Activated CD8-positive, alpha-beta memory T cell treated with anti-CD3 and anti-CD28 coated beads, Interleukin-2, amount 10 ng/mL, durations not matched to agents 7 days and 5 days (primary cell): ENCODE results near the gene UMAD1. TPM values are rescaled to one million over a fixed set of nuclear protein-coding genes. Genes with fewer than 3 reads are reported as not detected.

Experiments
- ATAC-seq: fragments of 150-1000 bp; cut with Tn5 transposase; one replicate; pipeline ENCODE4 v1.10.0; 2021; ENCODE audit warnings: moderate library complexity
- CTCF ChIA-PET: fragments of 350-600 bp; sonication (Branson Sonifier 250); formaldehyde crosslinking; loops from one replicate; lab custom pipeline; 2021; ENCODE audit warnings: antibody characterized with exemption; lab: Charles Lee
- DNase-seq: peaks from one replicate; pipeline ENCODE4 v3.0.0-alpha.2; 2020
- H3K27ac Mint-ChIP-seq: one replicate; pipeline ENCODE4 v1.8.0; 2021; ENCODE audit warnings: mild to moderate bottlenecking, mixed read lengths
- H3K27me3 Mint-ChIP-seq: one replicate; pipeline ENCODE4 v1.8.0; 2021; ENCODE audit warnings: mixed read lengths
- H3K36me3 Mint-ChIP-seq: one replicate; pipeline ENCODE4 v1.8.0; 2021; ENCODE audit warnings: mild to moderate bottlenecking, mixed read lengths
- H3K4me1 Mint-ChIP-seq: one replicate; pipeline ENCODE4 v1.8.0; 2021; ENCODE audit warnings: mixed read lengths
- H3K4me3 Mint-ChIP-seq: one replicate; pipeline ENCODE4 v1.8.0; 2021; ENCODE audit warnings: mild to moderate bottlenecking, moderate library complexity, mixed read lengths
- H3K9me3 Mint-ChIP-seq: one replicate; pipeline ENCODE4 v1.8.0; 2022; ENCODE audit warnings: low read depth, mixed read lengths
- total RNA-seq, 2 experiments: library from RNA; stranded (reverse); gene quantifications; one replicate each; pipeline ENCODE4 v1.2.3, GENCODE V29; 2021

Gene UMAD1
- total RNA-seq, 2 experiments from 2014 or later, result 12.3 to 14.2 TPM

GRCh38 chr7:7682861-7683260, 42.3 kb downstream of the UMAD1 start:
- Mint-ChIP-seq H3K4me1 (peaks cover 29% of the 10 kb centered on the region), H3K9me3 (peaks cover 2% of the 10 kb centered on the region), H3K27me3 (no peaks in the 10 kb centered on the region), H3K27ac (no peak overlapping the region), H3K36me3 (peaks cover 5% of the 10 kb centered on the region), H3K4me3 (no peak overlapping the region)
- CTCF ChIA-PET, result interaction anchor here (2.2 to 2.7 kb wide), 4 partner anchors 8 to 507 kb away, joined by 12 to 32 read pairs (median 19); no protein-coding TSS in a partner anchor
- no peak for DNase-seq
- ATAC-seq, result no peak

- H3K4me1 Mint-ChIP-seq, result peaks cover 13% of the 10 kb centered on the region
- H3K4me3 Mint-ChIP-seq, result no peak overlapping the region
- CTCF ChIA-PET, result no interaction called here
- H3K9me3 Mint-ChIP-seq, result no peaks in the 10 kb centered on the region
- ATAC-seq (no peak), DNase-seq (no peak)
- H3K27ac Mint-ChIP-seq, result no peak overlapping the region
- H3K27me3 Mint-ChIP-seq, result no peaks in the 10 kb centered on the region
- H3K36me3 Mint-ChIP-seq, result peaks cover 2% of the 10 kb centered on the region
Observed at GRCh38 chr7:7686811-7687508, 46.4 kb downstream of the UMAD1 start.

GRCh38 chr7:7687800-7688199, 47.2 kb downstream of the UMAD1 start:
- Mint-ChIP-seq H3K36me3 (peaks cover 2% of the 10 kb centered on the region), H3K9me3 (no peaks in the 10 kb centered on the region), H3K27me3 (no peaks in the 10 kb centered on the region), H3K4me3 (no peak overlapping the region), H3K27ac (no peak overlapping the region), H3K4me1 (peaks cover 7% of the 10 kb centered on the region)
- CTCF ChIA-PET, result no interaction called here
- no peak for ATAC-seq
- DNase-seq, result no peak

GRCh38 chr7:7688310-7688709, 47.8 kb downstream of the UMAD1 start:
- H3K4me1 Mint-ChIP-seq, result peaks cover 3% of the 10 kb centered on the region

GRCh38 chr7:7688956-7689355, 48.4 kb downstream of the UMAD1 start:
- Mint-ChIP-seq H3K27ac (no peak overlapping the region), H3K4me1 (peaks cover 3% of the 10 kb centered on the region), H3K36me3 (peaks cover under 1% of the 10 kb centered on the region), H3K9me3 (no peaks in the 10 kb centered on the region), H3K4me3 (no peak overlapping the region), H3K27me3 (no peaks in the 10 kb centered on the region)
- DNase-seq (no peak), ATAC-seq (no peak)
- CTCF ChIA-PET, result interaction anchor here (3.6 kb wide), 1 partner anchor 7 kb away, joined by 12 read pairs; no protein-coding TSS in a partner anchor

More at GRCh38 chr7:7688310-7688709, 47.8 kb downstream of the UMAD1 start:
- Mint-ChIP-seq H3K27ac (no peak overlapping the region), H3K4me3 (no peak overlapping the region), H3K9me3 (no peaks in the 10 kb centered on the region), H3K27me3 (no peaks in the 10 kb centered on the region), H3K36me3 (peaks cover 2% of the 10 kb centered on the region)
- CTCF ChIA-PET, result no interaction called here
- no peak for DNase-seq
- ATAC-seq, result no peak

DNA sequence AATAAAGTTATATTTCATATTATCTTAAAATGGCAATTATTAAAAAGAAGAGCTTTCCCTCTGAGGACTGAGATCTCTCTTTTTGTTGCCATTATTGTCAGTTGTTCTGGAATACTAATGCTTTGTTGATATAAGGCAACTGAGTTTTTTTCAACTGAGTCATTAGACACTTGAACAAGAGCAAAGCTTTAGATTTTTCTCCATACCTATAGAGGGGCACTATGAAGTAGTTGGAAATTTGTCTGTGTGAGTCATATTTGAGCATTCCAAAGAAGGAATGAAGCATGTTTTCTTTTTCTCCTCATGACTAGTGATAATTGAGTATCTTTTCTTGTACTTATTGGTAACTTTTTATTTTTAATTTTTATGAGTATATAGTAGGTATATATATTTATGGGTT, 53.3 kb downstream of the UMAD1 start:
- no peak overlapping the region for H3K27ac Mint-ChIP-seq
- ATAC-seq (no peak), DNase-seq (no peak)
- H3K9me3 Mint-ChIP-seq, result peaks cover 5% of the 10 kb centered on the region
- no peak overlapping the region for H3K4me3 Mint-ChIP-seq
- CTCF ChIA-PET, result no interaction called here
- H3K36me3 Mint-ChIP-seq, result peaks cover 13% of the 10 kb centered on the region
- H3K27me3 Mint-ChIP-seq, result no peaks in the 10 kb centered on the region
- H3K4me1 Mint-ChIP-seq, result peaks cover 17% of the 10 kb centered on the region

DNA sequence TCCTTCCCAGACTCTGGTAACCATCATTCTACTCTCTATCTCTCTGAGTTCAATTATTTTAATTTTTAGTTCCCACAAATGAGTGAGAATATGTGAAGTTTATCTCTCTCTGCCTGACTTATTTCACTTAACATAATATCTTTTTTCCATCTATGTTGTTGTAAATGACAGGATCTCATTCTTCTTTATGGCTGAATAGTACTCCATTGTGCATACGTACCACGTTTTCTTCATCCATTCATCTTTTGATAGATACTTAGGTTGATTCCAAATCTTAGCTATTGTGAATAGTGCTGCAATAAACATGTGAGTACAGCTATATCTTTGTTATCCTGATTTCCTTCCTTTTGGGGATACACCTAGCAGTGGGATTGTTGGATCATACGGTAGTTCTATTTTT, 54.0 kb downstream of the UMAD1 start:
- ATAC-seq, result no peak
- H3K4me3 Mint-ChIP-seq, result no peak overlapping the region
- no peak for DNase-seq
- peaks cover 18% of the 10 kb centered on the region for H3K4me1 Mint-ChIP-seq
- CTCF ChIA-PET, result no interaction called here
- peaks cover 13% of the 10 kb centered on the region for H3K36me3 Mint-ChIP-seq
- H3K27me3 Mint-ChIP-seq, result no peaks in the 10 kb centered on the region
- H3K9me3 Mint-ChIP-seq, result peaks cover 5% of the 10 kb centered on the region
- no peak overlapping the region for H3K27ac Mint-ChIP-seq

- H3K4me1 Mint-ChIP-seq, result peaks cover 21% of the 10 kb centered on the region
Observed at GRCh38 chr7:7695111-7695817, 54.7 kb downstream of the UMAD1 start.

GRCh38 chr7:7696458-7697119, 56.0 kb downstream of the UMAD1 start:
- no peak for ATAC-seq
- no peak for DNase-seq
- Mint-ChIP-seq H3K9me3 (peaks cover 5% of the 10 kb centered on the region), H3K27me3 (no peaks in the 10 kb centered on the region), H3K36me3 (peaks cover 13% of the 10 kb centered on the region), H3K4me3 (no peak overlapping the region), H3K27ac (no peak overlapping the region), H3K4me1 (peaks cover 21% of the 10 kb centered on the region)
- CTCF ChIA-PET, result interaction anchor here (1.3 kb wide), 1 partner anchor 15 kb away, joined by 5 read pairs; no protein-coding TSS in a partner anchor

More at GRCh38 chr7:7695111-7695817, 54.7 kb downstream of the UMAD1 start:
- Mint-ChIP-seq H3K27ac (no peak overlapping the region), H3K36me3 (peaks cover 13% of the 10 kb centered on the region), H3K4me3 (no peak overlapping the region), H3K9me3 (peaks cover 5% of the 10 kb centered on the region), H3K27me3 (no peaks in the 10 kb centered on the region)
- CTCF ChIA-PET, result no interaction called here
- ATAC-seq (no peak), DNase-seq (no peak)

- Mint-ChIP-seq H3K4me3 (no peak overlapping the region), H3K36me3 (peaks cover 17% of the 10 kb centered on the region), H3K27ac (no peak overlapping the region), H3K4me1 (peaks cover 21% of the 10 kb centered on the region), H3K27me3 (no peaks in the 10 kb centered on the region), H3K9me3 (peaks cover 5% of the 10 kb centered on the region)
- CTCF ChIA-PET, result interaction anchor here (0.6 to 1.1 kb wide), 2 partner anchors 310 to 491 kb away, joined by 3 read pairs; no protein-coding TSS in a partner anchor
- DNase-seq, result no peak
- no peak for ATAC-seq
Observed at GRCh38 chr7:7698930-7699329, 58.4 kb downstream of the UMAD1 start.

- Mint-ChIP-seq H3K27me3 (no peaks in the 10 kb centered on the region), H3K4me3 (no peak overlapping the region), H3K4me1 (peaks cover 21% of the 10 kb centered on the region), H3K36me3 (peaks cover 16% of the 10 kb centered on the region), H3K27ac (no peak overlapping the region), H3K9me3 (peaks cover 5% of the 10 kb centered on the region)
- ATAC-seq, result no peak
- CTCF ChIA-PET, result no interaction called here
- no peak for DNase-seq
Observed at GRCh38 chr7:7699380-7699779, 58.8 kb downstream of the UMAD1 start.

GRCh38 chr7:7699970-7700369, 59.4 kb downstream of the UMAD1 start:
- ATAC-seq (no peak), DNase-seq (no peak)
- CTCF ChIA-PET, result no interaction called here
- Mint-ChIP-seq H3K27ac (no peak overlapping the region), H3K9me3 (no peaks in the 10 kb centered on the region), H3K36me3 (peaks cover 13% of the 10 kb centered on the region), H3K4me3 (no peak overlapping the region), H3K4me1 (peaks cover 21% of the 10 kb centered on the region), H3K27me3 (no peaks in the 10 kb centered on the region)

DNA sequence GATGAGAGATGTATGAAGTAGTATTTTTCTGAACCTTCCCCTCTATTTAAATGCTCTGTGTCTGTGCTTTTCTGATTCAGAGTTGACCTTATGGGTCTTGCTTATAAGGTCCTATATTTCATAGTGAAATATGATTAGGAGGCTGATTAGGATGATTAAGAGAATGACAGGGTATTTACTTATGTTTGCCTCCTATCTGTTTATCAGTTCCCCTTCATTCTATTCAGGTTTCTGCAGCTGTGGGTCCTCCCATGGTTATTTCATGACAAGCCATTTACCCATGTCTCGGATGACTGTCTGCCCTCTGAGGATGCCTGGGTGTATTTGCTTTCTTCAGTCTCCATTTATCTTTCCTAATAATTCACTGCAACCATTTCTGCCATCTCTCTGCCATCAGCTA, 61.0 kb downstream of the UMAD1 start:
- Mint-ChIP-seq H3K27me3 (no peaks in the 10 kb centered on the region), H3K36me3 (peaks cover 7% of the 10 kb centered on the region), H3K4me3 (no peak overlapping the region), H3K4me1 (peaks cover 24% of the 10 kb centered on the region), H3K9me3 (no peaks in the 10 kb centered on the region), H3K27ac (no peak overlapping the region)
- DNase-seq, result no peak
- CTCF ChIA-PET, result no interaction called here
- no peak for ATAC-seq
